GM18508 (cell line): ENCODE results near the gene FIP1L1.
"Not testable (repeated sequence)": the region's sequence is repeated elsewhere in the genome, so short reads cannot be mapped to it uniquely, and the experiment has no call there.

ENCODE experiments used
- ATAC-seq: cut with Tn5 transposase; IDR thresholded peaks from one replicate; pipeline ENCODE4 v1.9.1; 2021; ENCODE audit warnings: moderate number of reproducible peaks; ENCODE audit not compliant: insufficient read depth, unreplicated experiment

The FIP1L1 gene

GRCh38 chr4:53465891-53466290 lies 88.5 kb downstream of the FIP1L1 start:
- ATAC-seq: no peak

DNA sequence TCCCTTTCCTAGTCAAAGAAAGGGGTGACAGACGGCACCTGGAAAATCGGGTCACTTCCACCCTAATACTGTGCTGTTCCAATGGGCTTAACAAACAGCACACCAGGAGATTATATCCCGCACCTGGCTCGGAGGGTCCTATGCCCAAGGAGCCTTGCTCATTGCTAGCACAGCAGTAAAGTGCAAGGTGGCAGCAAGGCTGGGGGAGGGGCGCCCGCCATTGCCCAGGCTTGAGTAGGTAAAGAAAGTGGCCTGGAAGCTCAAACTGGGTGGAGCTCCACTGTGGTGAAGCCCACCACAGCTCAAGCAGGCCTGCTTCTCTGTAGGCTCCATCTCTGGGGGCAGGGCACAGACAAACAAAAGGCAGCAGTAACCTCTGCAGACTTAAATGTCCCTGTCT lies 89.1 kb downstream of the FIP1L1 start:
- ATAC-seq: not testable (repeated sequence)

GRCh38 chr4:53476232-53477037 lies 99.0 kb downstream of the FIP1L1 start:
- ATAC-seq: no peak

DNA sequence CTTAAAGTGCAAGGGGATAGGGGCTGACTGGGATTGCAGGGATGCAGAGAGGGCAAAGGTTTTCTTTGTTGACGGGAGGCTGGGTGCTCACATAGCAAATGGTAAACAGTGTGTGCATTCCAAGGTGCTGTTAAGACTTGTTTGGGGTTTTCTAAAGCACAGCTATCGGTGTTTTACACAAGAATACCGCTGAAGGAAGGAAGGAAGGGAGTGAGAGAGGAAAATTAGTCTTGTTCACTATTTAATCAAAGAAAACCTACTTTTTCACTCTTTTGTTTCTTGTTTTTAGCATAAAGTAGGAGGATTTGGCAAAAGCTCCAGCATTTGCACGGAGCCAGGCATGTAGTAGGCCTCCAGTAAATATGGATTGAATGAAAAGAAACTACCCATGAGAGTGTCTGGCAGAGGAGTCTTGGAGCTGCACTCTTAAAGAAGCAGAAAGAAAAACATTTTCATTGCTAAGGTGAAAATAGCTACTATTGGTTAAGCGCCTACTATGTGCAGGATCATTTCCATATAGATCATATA lies 99.7 kb downstream of the FIP1L1 start:
- no peak for ATAC-seq

DNA sequence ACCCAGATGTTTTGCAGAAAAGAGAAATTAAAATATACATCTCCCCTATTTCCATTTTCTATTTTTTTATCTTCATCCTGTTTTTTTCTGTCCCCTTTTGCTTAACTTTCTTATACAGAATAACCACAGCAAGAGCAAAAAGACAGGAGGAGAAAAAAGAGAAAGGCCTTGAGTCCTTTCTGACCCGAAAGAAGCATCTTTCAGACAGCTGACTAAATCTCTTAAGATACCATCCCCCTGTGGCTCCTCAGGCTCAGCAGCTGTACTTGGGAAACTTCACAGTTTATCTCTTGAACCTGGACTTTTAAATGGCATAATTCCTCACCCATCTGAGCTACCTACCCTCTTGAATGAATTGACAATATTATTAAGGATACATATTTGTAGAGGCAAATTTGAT lies 100.2 kb downstream of the FIP1L1 start:
- ATAC-seq: no peak

DNA sequence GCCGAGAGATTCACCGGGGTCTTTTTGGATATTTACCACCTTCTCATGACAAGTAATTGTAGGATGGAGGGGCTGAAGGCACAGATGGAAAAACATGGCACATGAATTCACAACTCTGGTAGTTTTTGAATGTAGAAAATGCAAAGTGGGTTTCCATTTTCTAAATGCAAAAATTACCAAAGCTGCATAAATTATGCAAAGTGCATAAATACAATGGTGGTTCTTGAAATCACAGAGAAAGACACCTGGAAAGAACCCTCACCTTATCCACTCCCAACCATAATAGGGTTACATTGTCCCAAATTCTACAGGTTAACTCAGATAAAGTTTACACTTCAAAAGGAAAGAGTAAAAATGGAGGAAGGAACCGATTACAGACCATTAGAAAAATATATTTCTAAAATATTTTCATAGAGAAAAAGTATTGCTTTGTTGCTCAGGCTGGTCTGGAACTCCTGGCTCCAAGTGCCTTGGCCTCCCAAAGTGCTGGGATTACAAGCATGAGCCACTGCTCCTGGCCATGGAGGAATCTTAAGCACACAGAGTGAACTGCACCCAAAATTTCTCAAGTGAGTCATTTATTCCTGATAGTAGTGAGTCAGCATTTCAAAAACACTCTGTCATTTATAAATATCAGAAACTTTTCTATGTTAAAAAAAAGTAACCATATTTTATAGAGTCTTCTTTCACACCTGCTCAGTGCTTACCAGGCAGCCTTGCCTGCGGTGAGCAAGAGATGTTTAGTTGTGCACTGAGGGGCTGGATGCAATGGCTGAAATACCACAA lies 101.4 kb downstream of the FIP1L1 start:
- ATAC-seq: no peak

- no peak for ATAC-seq
These were observed 102.5 kb downstream of the FIP1L1 start for GRCh38 chr4:53479736-53480525.

DNA sequence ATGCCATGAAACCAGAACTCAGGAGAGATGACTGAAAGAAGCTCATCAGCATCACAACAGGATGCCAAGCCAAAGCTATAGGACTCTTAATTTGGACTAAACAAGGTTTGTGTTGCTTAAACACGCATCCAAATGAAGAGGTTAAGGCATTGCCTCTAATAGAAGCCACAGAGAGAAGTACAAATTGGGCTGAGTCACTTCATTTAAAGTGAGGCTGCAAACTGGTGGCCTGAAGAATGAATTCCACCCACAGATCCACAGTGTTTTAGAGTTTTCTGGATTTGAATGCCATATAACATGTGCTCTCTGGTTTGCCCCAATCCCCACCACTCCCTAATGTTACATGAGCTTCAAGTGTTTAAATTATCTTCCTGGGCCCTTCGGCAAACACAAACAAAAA lies 103.5 kb downstream of the FIP1L1 start:
- ATAC-seq: no peak

DNA sequence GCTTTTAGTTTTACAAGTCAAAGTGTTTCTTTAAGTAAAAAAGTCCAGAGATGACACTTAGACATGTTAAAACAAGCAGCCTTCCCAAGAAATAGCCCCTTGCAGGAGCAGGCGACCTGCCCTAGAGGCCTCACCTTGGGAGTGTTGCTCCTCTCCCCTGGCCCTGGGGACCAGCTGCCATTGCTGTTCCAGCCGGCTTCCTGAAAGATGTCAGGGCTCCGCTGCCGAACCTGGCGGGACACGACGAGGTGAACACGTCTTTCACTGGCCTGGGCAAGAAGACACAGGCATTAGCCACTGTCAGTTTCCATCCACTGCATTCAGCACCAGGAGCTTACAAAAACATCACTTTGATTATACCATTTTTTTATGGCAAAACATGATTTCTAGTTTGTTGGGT lies 104.1 kb downstream of the FIP1L1 start:
- ATAC-seq: no peak

DNA sequence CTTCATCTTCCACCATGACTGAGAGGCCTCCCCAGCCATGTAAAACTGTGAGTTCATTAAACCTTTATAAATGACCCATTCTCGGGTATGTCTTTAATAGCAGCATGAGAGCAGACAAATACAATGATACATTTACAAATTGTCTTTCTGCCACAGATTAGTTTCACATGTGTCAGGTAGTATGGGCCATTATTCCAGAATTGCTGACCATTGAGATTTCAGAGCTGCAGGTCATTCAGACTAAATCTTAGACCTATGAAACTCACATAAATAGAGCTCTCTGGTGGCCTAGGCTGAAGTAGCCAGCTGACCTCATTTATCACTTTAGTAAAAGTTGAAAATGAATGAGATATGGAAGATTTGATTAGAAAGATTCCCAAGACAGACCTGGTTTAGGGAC lies 105.8 kb downstream of the FIP1L1 start:
- ATAC-seq: no peak

DNA sequence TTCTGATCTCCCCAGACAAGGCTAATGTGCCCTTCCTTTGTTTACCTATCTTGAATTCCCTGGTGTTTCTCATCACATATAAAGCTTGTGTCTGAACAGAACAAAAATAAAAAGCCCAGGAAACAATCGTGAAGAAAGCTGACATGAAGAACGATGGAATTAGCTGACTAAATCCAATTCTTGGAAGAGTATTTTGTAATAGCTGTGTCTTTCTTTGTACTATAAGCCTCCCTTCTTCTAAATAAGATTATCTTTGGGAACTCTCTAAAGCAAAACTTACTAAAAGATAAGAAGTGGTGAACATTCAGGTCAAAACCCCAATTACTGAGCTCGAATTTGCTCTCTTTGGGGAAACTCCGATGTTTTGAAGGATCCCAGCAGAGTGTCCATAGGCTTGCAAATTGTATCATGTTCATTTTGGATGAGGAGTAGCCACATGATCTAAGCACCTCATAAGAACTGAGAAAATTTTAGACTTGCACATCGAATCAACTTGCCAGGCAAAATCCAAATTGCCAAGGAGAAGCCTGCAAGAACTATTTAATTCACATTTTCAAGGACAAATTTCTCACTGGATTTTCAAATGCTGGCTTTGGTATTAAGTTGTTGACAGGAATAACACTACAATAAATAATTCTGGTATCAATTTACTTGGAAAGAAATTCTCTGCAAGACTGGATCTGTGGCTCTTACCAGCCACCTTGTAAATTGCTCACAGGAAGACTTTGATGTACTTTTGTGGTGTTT lies 107.6 kb downstream of the FIP1L1 start:
- ATAC-seq: no peak

- ATAC-seq: no peak
These were observed 108.2 kb downstream of the FIP1L1 start for GRCh38 chr4:53485658-53486040.

- no peak for ATAC-seq
These were observed 110.3 kb downstream of the FIP1L1 start for GRCh38 chr4:53487766-53488165.

- ATAC-seq: no peak
These were observed 111.9 kb downstream of the FIP1L1 start for GRCh38 chr4:53489279-53489889.

- ATAC-seq: no peak
These were observed 112.9 kb downstream of the FIP1L1 start for GRCh38 chr4:53490161-53490956.

- no peak for ATAC-seq
These were observed 113.7 kb downstream of the FIP1L1 start for GRCh38 chr4:53490965-53491622.

DNA sequence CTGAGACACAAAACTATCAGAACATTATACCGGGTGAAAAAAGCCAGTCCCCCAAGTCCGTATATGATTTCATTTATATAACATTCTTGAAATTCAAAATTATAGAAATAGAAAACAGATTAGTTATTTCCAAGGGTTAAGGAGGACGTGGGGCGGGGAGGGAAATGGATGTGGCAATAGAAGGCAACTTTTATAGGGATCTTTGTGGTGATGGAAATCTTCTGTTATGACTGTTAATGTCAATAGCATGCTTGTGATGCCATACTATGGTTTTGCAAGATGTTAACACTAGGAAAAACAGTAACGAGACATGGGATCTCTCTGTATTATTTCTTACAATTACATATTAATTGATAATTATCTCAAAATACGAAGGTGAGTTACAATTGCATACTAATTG lies 117.4 kb downstream of the FIP1L1 start:
- ATAC-seq: no peak

DNA sequence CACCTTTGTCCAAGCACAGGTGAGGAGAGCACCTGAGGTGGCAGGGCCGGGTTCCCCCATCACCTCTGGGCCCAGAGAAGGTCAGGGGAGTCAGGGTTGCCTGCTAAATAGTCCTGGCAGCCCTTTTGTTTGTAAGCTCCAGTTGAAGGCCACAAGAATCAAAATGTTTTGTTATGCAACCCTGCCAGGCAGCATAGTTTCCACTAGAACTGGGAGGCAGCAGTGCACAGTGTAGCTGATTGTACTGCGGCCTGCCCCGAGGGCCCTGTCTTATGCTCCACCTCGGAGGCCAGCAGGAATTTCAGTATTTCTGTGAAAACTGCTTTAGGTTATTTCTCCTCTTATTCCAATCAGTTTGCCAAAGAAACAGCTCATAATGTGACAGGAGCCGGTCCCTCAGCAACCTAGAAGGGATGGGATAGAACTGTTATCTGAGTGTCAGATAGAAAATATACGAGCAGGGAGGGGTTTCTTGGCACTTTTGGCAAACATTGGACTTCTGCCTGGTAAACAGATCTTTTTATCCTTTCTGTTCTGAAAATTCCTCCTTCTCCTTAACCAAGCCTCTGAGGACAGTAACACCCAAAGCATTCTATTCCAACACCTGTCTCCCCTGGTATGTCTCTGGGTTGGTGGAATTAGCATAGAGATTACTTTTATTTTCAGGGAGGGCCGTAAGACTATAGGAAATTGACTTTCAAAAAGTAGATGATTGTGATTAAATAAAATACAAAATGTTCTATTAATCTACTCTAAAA lies 120.2 kb downstream of the FIP1L1 start:
- no peak for ATAC-seq
